MM.1S (cell line): ENCODE results near the gene SLC17A7.

Experiments
- CTCF ChIP-seq: fragments of 300-600 bp; sonication (generic); IDR thresholded peaks from 2 replicates; pipeline ENCODE4 v1.5.1; 2016; ENCODE audit warnings: antibody characterized with exemption, low read length, mixed read lengths
- EZH2phosphoT487 ChIP-seq: fragments of 300-600 bp; sonication (generic); IDR thresholded peaks from 2 replicates; pipeline ENCODE4 v1.6.1; 2018; ENCODE audit warnings: antibody characterized with exemption, low read length

GRCh38 chr19:49407079-49407478 lies 34.2 kb downstream of the SLC17A7 start:
- TF ChIP-seq CTCF = no peak
- TF ChIP-seq EZH2phosphoT487 = no peak
